ENCODE results near the gene RTN3.

DNA sequence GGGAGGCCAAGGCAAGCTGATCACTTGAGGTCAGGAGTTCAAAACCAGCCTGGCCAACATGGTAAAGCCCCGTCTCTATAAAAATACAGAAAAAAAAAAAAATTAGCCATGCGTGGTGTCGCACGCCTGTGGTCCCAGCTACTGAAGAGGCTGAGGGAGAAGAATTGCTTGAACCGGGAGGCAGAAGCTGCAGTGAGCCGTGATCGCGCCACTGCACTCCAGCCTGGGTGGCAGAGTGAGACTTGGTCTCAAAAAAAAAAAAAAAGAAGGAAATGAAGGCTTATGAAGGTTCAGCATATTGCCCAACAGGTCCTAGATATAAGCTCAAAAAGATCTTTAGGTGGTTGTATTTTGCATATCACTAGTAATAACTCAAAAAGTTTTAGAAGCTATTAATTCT, 20.3 kb upstream of the RTN3 start:
- TF ChIP-seq, protein P1, sequence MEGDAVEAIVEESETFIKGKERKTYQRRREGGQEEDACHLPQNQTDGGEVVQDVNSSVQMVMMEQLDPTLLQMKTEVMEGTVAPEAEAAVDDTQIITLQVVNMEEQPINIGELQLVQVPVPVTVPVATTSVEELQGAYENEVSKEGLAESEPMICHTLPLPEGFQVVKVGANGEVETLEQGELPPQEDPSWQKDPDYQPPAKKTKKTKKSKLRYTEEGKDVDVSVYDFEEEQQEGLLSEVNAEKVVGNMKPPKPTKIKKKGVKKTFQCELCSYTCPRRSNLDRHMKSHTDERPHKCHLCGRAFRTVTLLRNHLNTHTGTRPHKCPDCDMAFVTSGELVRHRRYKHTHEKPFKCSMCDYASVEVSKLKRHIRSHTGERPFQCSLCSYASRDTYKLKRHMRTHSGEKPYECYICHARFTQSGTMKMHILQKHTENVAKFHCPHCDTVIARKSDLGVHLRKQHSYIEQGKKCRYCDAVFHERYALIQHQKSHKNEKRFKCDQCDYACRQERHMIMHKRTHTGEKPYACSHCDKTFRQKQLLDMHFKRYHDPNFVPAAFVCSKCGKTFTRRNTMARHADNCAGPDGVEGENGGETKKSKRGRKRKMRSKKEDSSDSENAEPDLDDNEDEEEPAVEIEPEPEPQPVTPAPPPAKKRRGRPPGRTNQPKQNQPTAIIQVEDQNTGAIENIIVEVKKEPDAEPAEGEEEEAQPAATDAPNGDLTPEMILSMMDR (IDR thresholded peaks at IDR 0.05; ENCODE audit: low read length) = no peak
- TF ChIP-seq EZH2 (IDR thresholded peaks at IDR 0.05; ENCODE audit: borderline replicate concordance, low read length) = no peak
